SU-DHL-6 (cell line): ENCODE measurements around the gene ADPRM.

ENCODE experiments used
- EZH2phosphoT487 ChIP-seq: fragments of 200-600 bp; sonication (generic), shearing (Covaris generic); conservative IDR thresholded peaks from 2 replicates; pipeline ENCODE4 v1.6.1; 2018; ENCODE audit warnings: mild to moderate bottlenecking, antibody characterized with exemption, low read length, moderate library complexity, mixed read lengths
- TF ChIP-seq, protein P1 (sequence below): fragments of 200-600 bp; sonication (generic); IDR thresholded peaks from one replicate; pipeline ENCODE4 v1.5.1; 2017; ENCODE audit warnings: antibody characterized with exemption, mild to moderate bottlenecking, low read length, moderate library complexity; ENCODE audit not compliant: insufficient read depth, poor library complexity, severe bottlenecking

DNA sequence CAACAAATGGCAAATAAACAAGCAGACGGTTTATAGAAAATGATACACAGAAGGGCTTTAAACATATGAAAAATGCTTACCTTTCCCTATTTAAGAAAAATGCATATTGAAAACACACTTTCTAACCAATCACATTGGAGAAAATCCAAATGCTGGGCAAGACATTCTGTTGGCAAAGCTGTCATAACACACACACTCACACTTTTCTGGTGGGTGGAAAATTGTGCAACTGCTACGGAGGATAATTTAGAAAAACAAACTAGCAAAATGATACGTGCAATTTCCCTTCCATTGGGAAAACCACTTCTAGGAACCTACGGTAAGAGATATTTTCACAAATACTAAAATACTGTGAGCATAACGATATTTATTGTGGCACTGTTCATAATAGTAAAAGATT lies 30.5 kb upstream of the ADPRM start:
- TF ChIP-seq EZH2phosphoT487: no peak
- TF ChIP-seq, protein P1, sequence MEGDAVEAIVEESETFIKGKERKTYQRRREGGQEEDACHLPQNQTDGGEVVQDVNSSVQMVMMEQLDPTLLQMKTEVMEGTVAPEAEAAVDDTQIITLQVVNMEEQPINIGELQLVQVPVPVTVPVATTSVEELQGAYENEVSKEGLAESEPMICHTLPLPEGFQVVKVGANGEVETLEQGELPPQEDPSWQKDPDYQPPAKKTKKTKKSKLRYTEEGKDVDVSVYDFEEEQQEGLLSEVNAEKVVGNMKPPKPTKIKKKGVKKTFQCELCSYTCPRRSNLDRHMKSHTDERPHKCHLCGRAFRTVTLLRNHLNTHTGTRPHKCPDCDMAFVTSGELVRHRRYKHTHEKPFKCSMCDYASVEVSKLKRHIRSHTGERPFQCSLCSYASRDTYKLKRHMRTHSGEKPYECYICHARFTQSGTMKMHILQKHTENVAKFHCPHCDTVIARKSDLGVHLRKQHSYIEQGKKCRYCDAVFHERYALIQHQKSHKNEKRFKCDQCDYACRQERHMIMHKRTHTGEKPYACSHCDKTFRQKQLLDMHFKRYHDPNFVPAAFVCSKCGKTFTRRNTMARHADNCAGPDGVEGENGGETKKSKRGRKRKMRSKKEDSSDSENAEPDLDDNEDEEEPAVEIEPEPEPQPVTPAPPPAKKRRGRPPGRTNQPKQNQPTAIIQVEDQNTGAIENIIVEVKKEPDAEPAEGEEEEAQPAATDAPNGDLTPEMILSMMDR: no peak
